ENCODE measurements around the gene CLPTM1. TPM values are rescaled to one million over a fixed set of nuclear protein-coding genes. Genes with fewer than 3 reads are reported as not detected.

The CLPTM1 gene
- total and polyA plus RNA-seq, 9 donors: 36.4 to 103 (median 81.6) TPM

GRCh38 chr19:44949550-44949949 lies 5.6 kb upstream of the CLPTM1 start:
- no peaks in the 10 kb centered on the region for H3K36me3 ChIP-seq
- WGBS, 3 donors: 77 to 81% (median 80%) methylated on average over 9 of the region's 9 CpGs
- no peak for DNase-seq
- no peaks in the 10 kb centered on the region for H3K27me3 ChIP-seq
- intact Hi-C loops (cut with DNase I): loop anchor here in 1 of 4 donors (2.0 kb wide), 1 partner anchor 45 kb away; the partner anchor contains the start of gene APOE
- H3K4me3 ChIP-seq: no peak overlapping the region
- H3K4me1 ChIP-seq (ENCODE audit: insufficient read depth): peaks cover 2% of the 10 kb centered on the region
- no peak overlapping the region for H3K27ac ChIP-seq
- no peak for TF ChIP-seq EP300 (IDR thresholded peaks at IDR 0.05)
- TF ChIP-seq CTCF (IDR thresholded peaks at IDR 0.05): no peak
- no peak for TF ChIP-seq POLR2A (IDR thresholded peaks at IDR 0.05)
- H3K9me3 ChIP-seq: no peaks in the 10 kb centered on the region

- H3K27ac ChIP-seq: peak overlapping the region; percentile 0 to 2
Measured at GRCh38 chr19:44951179-44952159, 3.7 kb upstream of the CLPTM1 start.

GRCh38 chr19:44954278-44954648 lies 917 bp upstream of the CLPTM1 start:
- peak overlapping the region; percentile 65 for H3K4me3 ChIP-seq
- WGBS, 3 donors: 17 to 24% (median 23%) methylated on average over 13 of the region's 13 CpGs
- TF ChIP-seq EP300 (IDR thresholded peaks at IDR 0.05) (no peak), CTCF (IDR thresholded peaks at IDR 0.05) (no peak), POLR2A (IDR thresholded peaks at IDR 0.05) (no peak)
- DNase-seq: no peak
- no peaks in the 10 kb centered on the region for H3K27me3 ChIP-seq
- H3K4me1 ChIP-seq (ENCODE audit: insufficient read depth): peaks cover 13% of the 10 kb centered on the region
- H3K36me3 ChIP-seq: no peaks in the 10 kb centered on the region
- no peaks in the 10 kb centered on the region for H3K9me3 ChIP-seq
- peak overlapping the region; percentile 81 to 85 for H3K27ac ChIP-seq
- intact Hi-C loops (cut with DNase I): loop anchor here in 2 of 4 donors (5.0 kb wide), 1 partner anchor 52 kb away; no protein-coding TSS in a partner anchor

More at GRCh38 chr19:44951179-44952159, 3.7 kb upstream of the CLPTM1 start:
- H3K36me3 ChIP-seq: no peaks in the 10 kb centered on the region
- no peak overlapping the region for H3K4me3 ChIP-seq
- TF ChIP-seq POLR2A (IDR thresholded peaks at IDR 0.05): no peak
- TF ChIP-seq EP300 (IDR thresholded peaks at IDR 0.05): no peak
- peak; percentile 73 to 82 (median 78) for TF ChIP-seq CTCF (IDR thresholded peaks at IDR 0.05)
- DNase-seq: peak; percentile 55 to 74 (median 62)
- H3K27me3 ChIP-seq: no peaks in the 10 kb centered on the region
- intact Hi-C loops (cut with DNase I): loop anchor here in 3 of 4 donors (2.0 to 5.0 kb wide), 2 partner anchors 47 to 49 kb away; partner anchors contain the start of gene APOE (in 1 of the 3)
- H3K9me3 ChIP-seq: no peaks in the 10 kb centered on the region
- peaks cover 9% of the 10 kb centered on the region for H3K4me1 ChIP-seq (ENCODE audit: insufficient read depth)
- WGBS, 3 donors: 32 to 42% (median 35%) methylated on average over 12 to 13 of the region's 13 CpGs

- H3K36me3 ChIP-seq: no peaks in the 10 kb centered on the region
- H3K4me1 ChIP-seq (ENCODE audit: insufficient read depth): peaks cover 13% of the 10 kb centered on the region
- TF ChIP-seq CTCF (IDR thresholded peaks at IDR 0.05) (no peak), POLR2A (IDR thresholded peaks at IDR 0.05) (no peak), EP300 (IDR thresholded peaks at IDR 0.05) (no peak)
- intact Hi-C loops (cut with DNase I): no loop called here
- no peaks in the 10 kb centered on the region for H3K9me3 ChIP-seq
- H3K27me3 ChIP-seq: no peaks in the 10 kb centered on the region
- no peak for DNase-seq
- WGBS, 3 donors: 1 to 3% (median 2%) methylated on average over 26 to 40 of the region's 40 CpGs
- H3K4me3 ChIP-seq: peak overlapping the region; percentile 65
- H3K27ac ChIP-seq: peak overlapping the region; percentile 52 to 81
Measured at GRCh38 chr19:44955505-44956439, 592 bp downstream of the CLPTM1 start.

Data from ovary (tissue), 9 donors.